Measurements from ENCODE around the gene PALLD.

PALLD gene

DNA sequence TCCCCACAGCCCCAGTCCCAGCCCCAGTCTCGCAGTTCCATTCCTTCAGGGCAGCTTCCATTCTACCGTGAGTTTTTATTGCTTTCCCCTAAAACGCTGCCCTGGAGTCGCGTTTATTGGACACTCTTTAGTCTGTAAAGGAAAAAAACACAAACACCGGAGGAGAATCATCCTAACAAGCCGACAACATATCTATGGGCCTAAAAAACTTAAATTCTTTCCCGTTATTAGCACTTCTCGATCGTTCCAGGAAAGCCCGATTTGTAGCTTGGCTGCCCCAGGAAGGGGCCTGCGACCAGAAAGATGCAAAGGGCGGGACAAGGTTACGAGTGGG lies 334.7 kb downstream of the PALLD start:
- no peak for DNase-seq (ENCODE audit: low spot score)
- in situ Hi-C loops (cut with MboI; ENCODE audit: low sequenced_read_pairs, unreplicated experiment) = no loop called here
- no peak for TF ChIP-seq CTCF (IDR thresholded peaks at IDR 0.05; ENCODE audit: borderline replicate concordance, control extremely low read depth, extremely low read depth, insufficient read depth, missing control alignments)

- no peak for TF ChIP-seq CTCF (IDR thresholded peaks at IDR 0.05; ENCODE audit: borderline replicate concordance, control extremely low read depth, extremely low read depth, insufficient read depth, missing control alignments)
- in situ Hi-C loops (cut with MboI; ENCODE audit: low sequenced_read_pairs, unreplicated experiment) = no loop called here
- DNase-seq (ENCODE audit: low spot score) = peak; percentile 76
These were observed 335.3 kb downstream of the PALLD start for GRCh38 chr4:168831919-168832762.

DNA sequence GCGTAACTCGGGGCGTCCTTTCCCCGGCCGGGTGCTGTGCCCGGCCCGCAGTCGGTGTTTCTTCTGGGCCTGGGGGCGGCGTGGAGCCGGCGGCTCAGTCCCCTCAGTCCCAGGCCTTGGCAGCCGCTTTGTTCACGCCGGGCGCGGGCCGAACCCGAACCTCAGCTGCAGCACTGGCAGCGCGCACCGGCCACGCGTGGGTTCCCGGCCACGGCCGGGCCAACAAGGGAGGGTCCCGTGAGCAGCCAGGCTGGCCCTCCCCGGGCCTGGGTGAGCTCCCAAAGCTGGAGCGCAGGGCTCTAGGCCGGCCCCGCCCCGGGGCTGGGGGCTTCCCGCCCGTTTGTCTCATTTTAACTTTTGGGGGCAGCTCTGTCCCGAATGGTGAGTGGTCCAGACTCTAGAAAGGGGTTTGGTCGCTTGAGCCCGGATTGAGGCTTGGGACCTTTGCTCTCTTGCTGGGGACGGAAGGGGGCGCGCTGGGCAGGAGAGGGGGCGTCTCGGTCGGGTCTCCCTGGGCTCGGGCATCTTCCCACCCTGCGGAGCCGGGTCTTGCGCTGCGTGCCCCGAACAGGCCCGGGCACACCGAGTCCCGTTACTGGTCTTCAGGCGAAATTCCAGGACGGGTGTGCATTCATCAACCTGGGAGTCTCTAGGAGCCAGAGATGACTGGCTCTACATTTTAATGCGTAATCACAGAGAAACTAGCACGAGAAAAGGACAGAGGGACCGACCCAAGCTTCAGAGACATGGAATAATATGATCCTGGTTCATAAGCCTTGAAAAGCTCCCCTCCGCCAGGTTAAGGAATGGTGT lies 336.1 kb downstream of the PALLD start:
- DNase-seq (ENCODE audit: low spot score) = peak; percentile 30
- in situ Hi-C loops (cut with MboI; ENCODE audit: low sequenced_read_pairs, unreplicated experiment) = no loop called here

DNA sequence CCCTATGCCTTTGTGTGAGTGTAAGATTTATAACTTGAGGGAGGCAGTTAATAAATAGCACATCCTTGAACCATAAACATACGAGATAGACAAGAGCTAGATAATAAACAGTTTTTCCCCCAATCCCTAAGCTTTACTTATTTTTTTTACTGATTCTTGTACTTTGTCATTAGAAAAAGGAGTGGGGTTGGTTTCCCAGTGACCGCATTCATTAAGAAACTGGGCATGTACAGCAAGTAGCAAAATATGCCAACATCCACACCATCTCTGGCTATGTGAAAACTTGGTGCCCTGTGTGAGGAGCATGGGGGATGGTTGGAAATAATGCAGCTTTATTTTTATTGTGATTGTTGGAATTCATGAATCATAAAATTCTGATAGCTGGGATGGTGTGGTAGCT lies 337.0 kb downstream of the PALLD start:
- no peak for DNase-seq (ENCODE audit: low spot score)
- TF ChIP-seq CTCF (IDR thresholded peaks at IDR 0.05; ENCODE audit: borderline replicate concordance, control extremely low read depth, extremely low read depth, insufficient read depth, missing control alignments) = no peak
- in situ Hi-C loops (cut with MboI; ENCODE audit: low sequenced_read_pairs, unreplicated experiment) = no loop called here

More for the DNA sequence above, 336.1 kb downstream of the PALLD start:
- TF ChIP-seq CTCF (IDR thresholded peaks at IDR 0.05; ENCODE audit: borderline replicate concordance, control extremely low read depth, extremely low read depth, insufficient read depth, missing control alignments) = no peak

GRCh38 chr4:168835880-168836454 lies 339.1 kb downstream of the PALLD start:
- no peak for TF ChIP-seq CTCF (IDR thresholded peaks at IDR 0.05; ENCODE audit: borderline replicate concordance, control extremely low read depth, extremely low read depth, insufficient read depth, missing control alignments)
- no peak for DNase-seq (ENCODE audit: low spot score)
- in situ Hi-C loops (cut with MboI; ENCODE audit: low sequenced_read_pairs, unreplicated experiment) = no loop called here

DNA sequence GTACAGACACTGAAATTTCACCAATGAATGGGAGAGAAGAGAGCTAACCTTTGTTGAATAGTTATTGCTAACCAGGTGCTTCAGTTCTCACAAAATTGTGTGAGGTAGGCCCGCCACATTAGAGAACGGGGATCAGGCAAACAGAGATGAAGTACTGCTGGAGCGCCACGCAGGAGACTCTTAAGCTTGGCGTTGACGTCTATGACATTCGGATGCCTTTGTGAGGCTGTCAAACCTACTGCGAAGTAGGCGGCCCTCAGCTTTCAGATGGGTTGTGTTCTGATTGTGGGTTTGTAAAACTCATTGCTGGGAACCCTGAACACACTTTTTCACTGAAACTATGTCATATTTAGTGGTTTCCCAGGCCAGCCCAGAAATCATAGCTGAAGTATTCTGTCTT lies 339.6 kb downstream of the PALLD start:
- no peak for DNase-seq (ENCODE audit: low spot score)
- TF ChIP-seq CTCF (IDR thresholded peaks at IDR 0.05; ENCODE audit: borderline replicate concordance, control extremely low read depth, extremely low read depth, insufficient read depth, missing control alignments) = no peak
- in situ Hi-C loops (cut with MboI; ENCODE audit: low sequenced_read_pairs, unreplicated experiment) = no loop called here

Measured in GM13976 (cell line).